Heart left ventricle (tissue), 13 donors: ENCODE measurements around the gene FEZ2.

Source experiments
- CTCF ChIP-seq, 12 donors: fragments of 200-600 bp; sonication (generic) in 4 of 12; IDR thresholded peaks; one replicate each; pipeline versions ENCODE4 v1.5.0 to v1.8.0; 2018 to 2022; ENCODE audit warnings: antibody characterized with exemption in 12 of 12, mild to moderate bottlenecking in 5 of 12
- POLR2A ChIP-seq, 2 donors: fragments of 450-650 bp; IDR thresholded peaks; one replicate each; pipeline ENCODE4 v1.6.1; 2017; ENCODE audit warnings: antibody characterized with exemption in 2 of 2, mild to moderate bottlenecking in 2 of 2, moderate library complexity in 2 of 2
- donor health status: ischemic (EF 13 %, LVEDD 7.1; RV severe dilation, severe dysfunction).
- donor health status: DM: no; HTN: yes; CAD: no.
- donor health status: DM: no; HTN: no; CAD: no.
- donor health status: ischemic (EF 25% LVEDD 6.9; RV normal size, moderate dysfunction).
- donor health status: ischemic (EF 25% LVEDD 5.7; RV mildly dilated, moderate dysfunction).
- donor health status: ischemic (EF 35%, LVEDD 5.7; RV mildly dilated, moderate dysfunction).
- donor health status: nonischemic (EF 11% LVEDD 7.7; RV severe dilation, severe dysfunction).
- donor health status: DM: yes; HTN: yes; CAD: no.
- donor health status: PGD.
- donor health status: ischemic (EF 29% LVEDD 5.4; RV normal size, mild dysfunction).
- donor health status: nonischemic (EF 23%, LVEDD 6.1; RV moderate dilation, normal function).

DNA sequence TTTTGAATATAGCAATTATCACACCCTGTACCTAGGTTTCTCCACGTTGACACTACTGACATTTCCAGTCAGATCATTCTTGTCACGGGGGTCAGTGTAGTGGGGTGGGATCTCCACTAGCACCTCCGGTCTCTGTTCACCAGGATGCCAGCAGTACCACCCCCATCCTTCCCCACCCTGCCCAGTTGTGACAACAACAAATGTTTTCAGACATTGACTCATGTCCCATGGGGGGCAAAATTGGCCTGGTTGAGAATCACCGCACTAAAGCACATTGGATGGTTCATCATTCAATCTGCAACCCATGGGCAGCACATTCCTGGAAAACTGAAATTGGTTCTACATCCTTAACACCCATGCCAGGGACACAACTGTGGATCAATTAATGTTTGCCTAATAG, 32.3 kb downstream of the FEZ2 start:
- TF ChIP-seq CTCF (IDR thresholded peaks at IDR 0.05) (no peak), POLR2A (IDR thresholded peaks at IDR 0.05) (no peak)
